Neutrophil (primary cell): ENCODE measurements around the gene ZNF280C.

Experiments
- H3K27ac ChIP-seq: fragments of 200-600 bp; sonication (generic); 2 replicates; pipeline ENCODE4 v1.5.1; 2016; ENCODE audit warnings: mild to moderate bottlenecking, moderate library complexity
- H3K27me3 ChIP-seq: fragments of 200-600 bp; sonication (generic); 2 replicates; pipeline ENCODE4 v1.6.0; 2016; ENCODE audit warnings: mild to moderate bottlenecking
- H3K36me3 ChIP-seq: fragments of 200-600 bp; sonication (generic); 2 replicates; pipeline ENCODE4 v1.5.1; 2017
- H3K4me1 ChIP-seq, 2 experiments: fragments of 200-600 bp in 1 of 2; sonication (generic) in 1 of 2; 1 replicate in 1 of 2; 2 replicates in 1 of 2; pipeline versions ENCODE4 v1.5.1 to v1.6.1; 2013 to 2016; ENCODE audit warnings: low read depth in 1 of 2, low read length in 1 of 2, mild to moderate bottlenecking in 1 of 2, moderate library complexity in 1 of 2; ENCODE audit not compliant: control insufficient read depth in 1 of 2, insufficient read depth in 1 of 2
- H3K4me3 ChIP-seq, 2 experiments: fragments of 200-600 bp in 1 of 2; sonication (generic) in 1 of 2; 1 replicate in 1 of 2; 2 replicates in 1 of 2; pipeline ENCODE4 v1.5.1; 2013 to 2016; ENCODE audit warnings: low read depth in 1 of 2, low read length in 1 of 2, mild to moderate bottlenecking in 1 of 2, moderate library complexity in 1 of 2
- H3K9me3 ChIP-seq: fragments of 200-600 bp; sonication (generic); 2 replicates; pipeline ENCODE4 v1.5.1; 2016
- TF ChIP-seq, protein P1 (sequence below): fragments of 200-600 bp; sonication (generic); IDR thresholded peaks from 2 replicates; pipeline ENCODE4 v1.5.1; 2016; ENCODE audit warnings: antibody characterized with exemption

ZNF280C gene

DNA sequence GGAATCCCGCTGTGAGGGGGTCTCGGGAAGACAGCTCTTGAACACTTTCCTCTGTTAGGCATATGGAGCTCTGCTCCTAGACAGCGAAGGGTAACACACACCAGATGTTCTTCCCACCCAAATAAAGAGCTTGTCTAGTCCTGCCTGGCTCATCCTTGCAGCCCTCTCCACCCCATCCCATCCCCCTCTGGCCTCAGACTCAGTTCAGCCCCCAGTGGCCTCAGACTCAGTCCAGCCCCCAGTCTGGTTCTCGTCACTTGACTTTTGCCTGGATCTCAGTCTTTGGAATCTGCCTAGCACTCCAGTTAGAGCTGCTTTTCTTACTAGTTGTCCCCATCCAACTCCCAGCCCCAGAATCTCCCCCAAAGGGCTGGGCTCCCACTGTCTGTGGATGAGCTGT lies 82.0 kb downstream of the ZNF280C start:
- no peaks in the 10 kb centered on the region for H3K4me1 ChIP-seq
- H3K9me3 ChIP-seq, result no peaks in the 10 kb centered on the region
- TF ChIP-seq, protein P1, sequence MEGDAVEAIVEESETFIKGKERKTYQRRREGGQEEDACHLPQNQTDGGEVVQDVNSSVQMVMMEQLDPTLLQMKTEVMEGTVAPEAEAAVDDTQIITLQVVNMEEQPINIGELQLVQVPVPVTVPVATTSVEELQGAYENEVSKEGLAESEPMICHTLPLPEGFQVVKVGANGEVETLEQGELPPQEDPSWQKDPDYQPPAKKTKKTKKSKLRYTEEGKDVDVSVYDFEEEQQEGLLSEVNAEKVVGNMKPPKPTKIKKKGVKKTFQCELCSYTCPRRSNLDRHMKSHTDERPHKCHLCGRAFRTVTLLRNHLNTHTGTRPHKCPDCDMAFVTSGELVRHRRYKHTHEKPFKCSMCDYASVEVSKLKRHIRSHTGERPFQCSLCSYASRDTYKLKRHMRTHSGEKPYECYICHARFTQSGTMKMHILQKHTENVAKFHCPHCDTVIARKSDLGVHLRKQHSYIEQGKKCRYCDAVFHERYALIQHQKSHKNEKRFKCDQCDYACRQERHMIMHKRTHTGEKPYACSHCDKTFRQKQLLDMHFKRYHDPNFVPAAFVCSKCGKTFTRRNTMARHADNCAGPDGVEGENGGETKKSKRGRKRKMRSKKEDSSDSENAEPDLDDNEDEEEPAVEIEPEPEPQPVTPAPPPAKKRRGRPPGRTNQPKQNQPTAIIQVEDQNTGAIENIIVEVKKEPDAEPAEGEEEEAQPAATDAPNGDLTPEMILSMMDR, result no peak
- no peak overlapping the region for H3K4me3 ChIP-seq
- no peaks in the 10 kb centered on the region for H3K27me3 ChIP-seq
- H3K36me3 ChIP-seq, result no peaks in the 10 kb centered on the region
- H3K27ac ChIP-seq, result no peak overlapping the region

DNA sequence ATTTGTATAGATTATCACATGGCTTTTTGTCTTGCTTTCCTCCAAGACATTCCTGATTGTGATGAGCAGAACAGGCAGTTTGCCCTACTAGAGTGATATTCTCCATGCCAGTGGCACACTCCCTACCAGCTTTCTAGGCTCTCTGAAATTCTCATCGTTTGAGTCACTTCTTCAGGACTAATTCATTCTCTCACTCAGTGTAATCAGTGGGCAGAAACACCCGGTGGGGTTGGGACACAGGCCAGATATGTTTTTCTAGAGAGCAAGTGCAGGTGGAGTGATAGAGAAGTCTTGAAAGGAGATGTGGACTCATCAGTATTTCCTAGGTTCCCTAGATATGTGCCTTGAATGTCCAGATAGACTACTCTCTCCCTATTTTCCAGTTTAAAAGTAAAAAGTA lies 83.8 kb downstream of the ZNF280C start:
- Histone ChIP-seq H3K36me3 (no peaks in the 10 kb centered on the region), H3K4me3 (no peak overlapping the region), H3K4me1 (no peaks in the 10 kb centered on the region), H3K27me3 (no peaks in the 10 kb centered on the region), H3K27ac (no peak overlapping the region), H3K9me3 (no peaks in the 10 kb centered on the region)
- TF ChIP-seq, protein P1, result no peak

DNA sequence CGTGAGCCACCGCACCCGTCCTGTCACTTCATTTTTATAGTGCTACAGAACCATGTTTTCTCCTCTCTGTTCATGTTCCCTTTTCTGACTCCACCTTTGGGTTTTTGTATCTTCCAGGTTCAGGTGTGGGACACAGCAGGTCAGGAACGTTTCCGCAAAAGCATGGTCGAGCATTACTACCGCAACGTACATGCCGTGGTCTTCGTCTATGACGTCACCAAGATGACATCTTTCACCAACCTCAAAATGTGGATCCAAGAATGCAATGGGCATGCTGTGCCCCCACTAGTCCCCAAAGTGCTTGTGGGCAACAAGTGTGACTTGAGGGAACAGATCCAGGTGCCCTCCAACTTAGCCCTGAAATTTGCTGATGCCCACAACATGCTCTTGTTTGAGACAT lies 84.5 kb downstream of the ZNF280C start:
- Histone ChIP-seq H3K4me1 (no peaks in the 10 kb centered on the region), H3K36me3 (no peaks in the 10 kb centered on the region), H3K9me3 (no peaks in the 10 kb centered on the region), H3K4me3 (no peak overlapping the region), H3K27me3 (no peaks in the 10 kb centered on the region), H3K27ac (no peak overlapping the region)
- TF ChIP-seq, protein P1, result no peak

DNA sequence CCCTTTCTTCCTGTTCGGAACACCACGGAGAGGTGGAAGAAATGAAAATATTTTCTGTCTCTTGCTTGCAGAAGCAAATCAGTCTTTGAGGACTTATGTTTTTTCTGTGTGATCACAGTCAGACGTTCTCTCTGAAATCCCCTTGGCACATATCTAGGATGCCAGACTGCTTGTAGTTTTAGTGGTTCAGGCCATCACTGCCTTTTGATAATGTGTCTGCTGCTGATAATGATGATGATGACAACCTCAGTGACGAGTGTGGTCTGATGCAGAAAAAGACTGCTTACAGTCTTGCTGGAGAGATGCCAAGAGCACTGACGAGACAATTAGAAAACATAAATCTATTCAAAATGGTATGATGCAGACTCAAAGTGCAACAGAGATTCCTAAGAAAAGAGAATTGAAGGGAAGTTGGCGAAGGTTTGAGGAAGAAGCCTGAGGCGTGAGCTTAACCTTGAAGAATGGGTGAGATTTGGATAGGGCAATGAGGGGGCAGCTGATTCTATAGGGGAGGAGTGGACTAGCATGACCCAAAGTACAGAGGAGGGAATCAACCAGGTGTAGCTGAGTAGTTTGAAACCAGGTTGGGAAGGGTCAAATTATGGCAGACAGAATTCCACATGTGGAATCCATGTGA lies 89.0 kb downstream of the ZNF280C start:
- peaks cover 0 to 3% of the 10 kb centered on the region in 2 experiments for H3K4me1 ChIP-seq
- no peaks in the 10 kb centered on the region for H3K36me3 ChIP-seq
- no peak overlapping the region for H3K27ac ChIP-seq
- H3K4me3 ChIP-seq, result no peak overlapping the region
- no peaks in the 10 kb centered on the region for H3K9me3 ChIP-seq
- no peaks in the 10 kb centered on the region for H3K27me3 ChIP-seq
- TF ChIP-seq, protein P1, result no peak

DNA sequence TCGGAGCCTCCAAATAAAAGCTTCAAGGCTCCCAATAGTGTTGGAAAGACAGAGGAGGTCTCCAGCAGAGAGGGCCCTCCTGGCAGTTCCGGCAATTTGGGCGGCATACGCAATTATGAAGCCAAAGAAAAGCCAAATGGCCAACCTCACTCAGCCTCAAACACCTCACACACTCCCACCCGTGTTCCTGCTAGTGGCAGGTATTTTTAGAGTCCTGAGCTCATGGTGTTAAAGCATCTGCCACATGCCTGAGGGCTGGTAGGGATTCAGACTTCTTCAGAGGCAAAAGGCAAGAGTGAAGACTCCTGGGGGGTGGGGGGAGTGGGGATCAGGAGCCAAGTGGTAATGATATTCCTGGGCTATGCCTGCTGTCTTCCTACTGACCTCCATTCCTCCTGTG lies 89.5 kb downstream of the ZNF280C start:
- Histone ChIP-seq H3K4me3 (no peak overlapping the region), H3K27me3 (no peaks in the 10 kb centered on the region), H3K9me3 (no peaks in the 10 kb centered on the region), H3K4me1 (peaks cover 3 to 8% of the 10 kb centered on the region in 2 experiments), H3K27ac (no peak overlapping the region), H3K36me3 (no peaks in the 10 kb centered on the region)
- TF ChIP-seq, protein P1, result no peak
